HEK293T (cell line): ENCODE results near the gene ALG5.

Experiments
- CTCF ChIA-PET: fragments of 350-600 bp; formaldehyde crosslinking; extraction: SDS; loops from one replicate; lab custom pipeline; 2021; ENCODE audit warnings: antibody characterized with exemption, inconsistent platforms; lab: Yijun Ruan, JAX
- POLR2A ChIA-PET: fragments of 350-600 bp; formaldehyde crosslinking; extraction: SDS; loops from one replicate; lab custom pipeline; 2020; ENCODE audit warnings: antibody characterized with exemption, inconsistent platforms; lab: Yijun Ruan, JAX
- DNase-seq: peaks from one replicate; pipeline ENCODE4 v3.0.0; 2012; ENCODE audit warnings: mixed read lengths; ENCODE audit errors: extremely low spot score
- ARNT ChIP-seq: fragments of 450-650 bp; IDR thresholded peaks from 2 replicates; pipeline ENCODE4 v1.6.1; 2017; ENCODE audit warnings: mild to moderate bottlenecking
- BHLHE40 ChIP-seq: fragments of 450-650 bp; IDR thresholded peaks from 2 replicates; pipeline ENCODE4 v1.6.1; 2016; ENCODE audit warnings: mild to moderate bottlenecking, moderate library complexity, borderline replicate concordance
- CTBP1 ChIP-seq: fragments of 450-650 bp; IDR thresholded peaks from 2 replicates; pipeline ENCODE4 v1.6.1; 2016; ENCODE audit warnings: borderline replicate concordance
- ELF4 ChIP-seq: fragments of 450-650 bp; IDR thresholded peaks from 2 replicates; pipeline ENCODE4 v1.6.1; 2017; ENCODE audit warnings: antibody characterized with exemption
- FOXA1 ChIP-seq: fragments of 450-650 bp; IDR thresholded peaks from 2 replicates; pipeline ENCODE4 v1.6.1; 2016; ENCODE audit warnings: mild to moderate bottlenecking
- FOXK2 ChIP-seq: fragments of 450-650 bp; IDR thresholded peaks from 2 replicates; pipeline ENCODE4 v1.6.1; 2016; ENCODE audit warnings: mild to moderate bottlenecking
- FOXM1 ChIP-seq: fragments of 450-650 bp; IDR thresholded peaks from 2 replicates; pipeline ENCODE4 v1.6.1; 2017; ENCODE audit warnings: mild to moderate bottlenecking, borderline replicate concordance
- HDGF ChIP-seq: fragments of 450-650 bp; IDR thresholded peaks from 2 replicates; pipeline ENCODE4 v1.6.1; 2017; ENCODE audit warnings: antibody characterized with exemption, borderline replicate concordance
- L3MBTL2 ChIP-seq: fragments of 450-650 bp; conservative IDR thresholded peaks from 2 replicates; pipeline ENCODE4 v1.6.1; 2016; ENCODE audit warnings: mild to moderate bottlenecking
- LEF1 ChIP-seq: fragments of 450-650 bp; IDR thresholded peaks from 2 replicates; pipeline ENCODE4 v1.6.1; 2017; ENCODE audit warnings: mild to moderate bottlenecking, borderline replicate concordance
- NFRKB ChIP-seq: fragments of 450-650 bp; IDR thresholded peaks from 2 replicates; pipeline ENCODE4 v1.6.1; 2016; ENCODE audit warnings: mild to moderate bottlenecking, moderate library complexity
- SP1 ChIP-seq: fragments of 450-650 bp; IDR thresholded peaks from 2 replicates; pipeline ENCODE4 v1.6.1; 2017
- SUZ12 ChIP-seq: fragments of 450-650 bp; IDR thresholded peaks from 2 replicates; pipeline ENCODE4 v1.6.1; 2016; ENCODE audit warnings: mild to moderate bottlenecking
- TARDBP ChIP-seq: fragments of 450-650 bp; IDR thresholded peaks from 2 replicates; pipeline ENCODE4 v1.6.1; 2016
- ZNF384 ChIP-seq: fragments of 450-650 bp; IDR thresholded peaks from 2 replicates; pipeline ENCODE4 v1.6.1; 2016
- TF ChIP-seq, protein P1 (sequence below): fragments of 450-650 bp; IDR thresholded peaks from 2 replicates; pipeline ENCODE4 v1.6.1; 2016

Gene ALG5

DNA sequence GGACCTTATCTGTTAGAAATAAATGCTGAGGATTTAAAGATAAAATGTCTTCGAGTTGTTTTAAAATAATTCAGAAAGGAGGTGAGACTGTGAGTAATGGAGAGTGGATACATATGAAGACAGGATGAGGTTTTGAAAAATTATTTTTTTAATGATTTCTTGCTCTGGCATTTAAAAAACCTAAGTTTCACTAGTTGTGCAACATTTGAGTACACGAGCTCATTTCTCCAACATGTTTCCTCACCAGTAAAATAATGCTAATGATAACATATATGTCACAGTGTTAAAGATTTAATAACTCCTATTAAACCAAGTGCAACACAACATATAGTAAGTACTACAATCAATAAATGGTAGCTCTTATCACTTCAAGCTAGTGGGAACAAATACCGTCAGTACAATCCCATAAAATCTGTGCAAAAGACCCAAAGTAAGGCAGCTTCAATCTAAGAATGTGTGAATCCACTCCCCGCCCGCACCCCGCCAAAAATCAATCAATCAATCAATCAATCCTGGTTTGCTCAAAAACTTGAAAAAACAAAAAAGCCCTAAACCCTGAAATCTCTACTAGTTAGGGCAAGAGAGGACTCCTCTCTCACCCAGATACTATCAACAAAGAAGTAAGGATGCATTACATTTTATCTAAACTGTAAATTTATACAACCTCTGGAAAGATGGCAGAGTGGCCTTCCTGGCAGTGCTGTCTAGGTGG, 1.3 kb downstream of the ALG5 start:
- POLR2A ChIA-PET = no interaction called here
- no peak for TF ChIP-seq ARNT
- TF ChIP-seq BHLHE40 = no peak
- TF ChIP-seq ZNF384 = no peak
- TF ChIP-seq, protein P1, sequence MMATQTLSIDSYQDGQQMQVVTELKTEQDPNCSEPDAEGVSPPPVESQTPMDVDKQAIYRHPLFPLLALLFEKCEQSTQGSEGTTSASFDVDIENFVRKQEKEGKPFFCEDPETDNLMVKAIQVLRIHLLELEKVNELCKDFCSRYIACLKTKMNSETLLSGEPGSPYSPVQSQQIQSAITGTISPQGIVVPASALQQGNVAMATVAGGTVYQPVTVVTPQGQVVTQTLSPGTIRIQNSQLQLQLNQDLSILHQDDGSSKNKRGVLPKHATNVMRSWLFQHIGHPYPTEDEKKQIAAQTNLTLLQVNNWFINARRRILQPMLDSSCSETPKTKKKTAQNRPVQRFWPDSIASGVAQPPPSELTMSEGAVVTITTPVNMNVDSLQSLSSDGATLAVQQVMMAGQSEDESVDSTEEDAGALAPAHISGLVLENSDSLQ = peak; percentile 77
- no peak for TF ChIP-seq CTBP1
- no peak for TF ChIP-seq LEF1
- TF ChIP-seq HDGF = no peak
- TF ChIP-seq FOXM1 = no peak
- CTCF ChIA-PET = no interaction called here
- DNase-seq = no peak

- CTCF ChIA-PET = no interaction called here
- POLR2A ChIA-PET = no interaction called here
- DNase-seq = no peak
- TF ChIP-seq NFRKB = no peak
- no peak for TF ChIP-seq FOXA1
- no peak for TF ChIP-seq L3MBTL2
- TF ChIP-seq TARDBP = no peak
- TF ChIP-seq HDGF = no peak
- TF ChIP-seq, protein P1 = no peak
- no peak for TF ChIP-seq ELF4
- TF ChIP-seq FOXM1 = no peak
- no peak for TF ChIP-seq LEF1
- TF ChIP-seq CTBP1 = no peak
- no peak for TF ChIP-seq SUZ12
These were observed 6.8 kb downstream of the ALG5 start for GRCh38 chr13:36992362-36992761.

- ChIA-PET POLR2A (interaction anchor here (1.4 kb wide), 1 partner anchor 13 kb away, joined by 4 read pairs; no protein-coding TSS in a partner anchor), CTCF (no interaction called here)
- TF ChIP-seq SP1 = no peak
- TF ChIP-seq, protein P1 = no peak
- TF ChIP-seq TARDBP = no peak
- TF ChIP-seq CTBP1 = no peak
- no peak for TF ChIP-seq SUZ12
- no peak for TF ChIP-seq NFRKB
- TF ChIP-seq BHLHE40 = no peak
- no peak for TF ChIP-seq ELF4
- TF ChIP-seq HDGF = no peak
- no peak for TF ChIP-seq FOXM1
- no peak for TF ChIP-seq FOXA1
- TF ChIP-seq ARNT = no peak
- TF ChIP-seq FOXK2 = no peak
- TF ChIP-seq LEF1 = no peak
- TF ChIP-seq L3MBTL2 = no peak
- TF ChIP-seq ZNF384 = no peak
- DNase-seq = no peak
These were observed 12.5 kb downstream of the ALG5 start for GRCh38 chr13:36986462-36987240.

DNA sequence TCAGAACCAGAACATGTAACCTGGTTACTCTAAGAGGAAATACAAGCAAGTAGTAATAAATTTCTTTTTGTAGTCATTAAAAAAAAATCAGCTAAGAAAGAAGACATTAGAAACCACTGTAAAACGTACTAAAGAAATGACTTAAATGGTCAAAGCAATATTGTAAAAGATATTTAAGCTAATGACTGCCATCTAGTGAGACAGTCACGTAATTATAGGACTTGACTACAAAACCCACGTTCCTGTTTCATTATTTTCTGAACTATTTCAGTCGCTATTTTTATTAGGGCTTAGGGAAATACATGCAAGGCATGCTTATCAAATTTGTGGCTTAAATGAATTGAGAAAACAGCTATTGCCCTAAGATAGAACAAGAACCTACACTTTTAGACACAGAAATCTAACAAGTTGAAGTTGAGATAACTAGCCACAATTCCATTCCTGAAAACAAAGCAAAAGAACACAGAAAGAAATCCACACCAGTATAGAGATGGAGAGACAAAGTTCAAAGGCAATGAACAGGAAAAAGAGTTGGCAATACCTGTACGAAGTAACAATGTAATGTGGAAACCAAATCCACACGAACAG, 17.9 kb downstream of the ALG5 start:
- ChIA-PET POLR2A (no interaction called here), CTCF (interaction anchor here (0.6 to 2.8 kb wide), 6 partner anchors 8 to 132 kb away, joined by 3 to 15 read pairs (median 8); no protein-coding TSS in a partner anchor)
- DNase-seq = peak; percentile 36
- TF ChIP-seq CTBP1 = no peak
- TF ChIP-seq, protein P1 = no peak
- no peak for TF ChIP-seq SUZ12
- no peak for TF ChIP-seq ARNT
- TF ChIP-seq L3MBTL2 = no peak
- TF ChIP-seq FOXM1 = no peak
- TF ChIP-seq ZNF384 = no peak
- TF ChIP-seq SP1 = no peak
- no peak for TF ChIP-seq FOXA1
- TF ChIP-seq LEF1 = no peak
- TF ChIP-seq ELF4 = no peak
- TF ChIP-seq BHLHE40 = no peak
- no peak for TF ChIP-seq HDGF
- no peak for TF ChIP-seq TARDBP
- TF ChIP-seq NFRKB = no peak
- TF ChIP-seq FOXK2 = no peak

DNA sequence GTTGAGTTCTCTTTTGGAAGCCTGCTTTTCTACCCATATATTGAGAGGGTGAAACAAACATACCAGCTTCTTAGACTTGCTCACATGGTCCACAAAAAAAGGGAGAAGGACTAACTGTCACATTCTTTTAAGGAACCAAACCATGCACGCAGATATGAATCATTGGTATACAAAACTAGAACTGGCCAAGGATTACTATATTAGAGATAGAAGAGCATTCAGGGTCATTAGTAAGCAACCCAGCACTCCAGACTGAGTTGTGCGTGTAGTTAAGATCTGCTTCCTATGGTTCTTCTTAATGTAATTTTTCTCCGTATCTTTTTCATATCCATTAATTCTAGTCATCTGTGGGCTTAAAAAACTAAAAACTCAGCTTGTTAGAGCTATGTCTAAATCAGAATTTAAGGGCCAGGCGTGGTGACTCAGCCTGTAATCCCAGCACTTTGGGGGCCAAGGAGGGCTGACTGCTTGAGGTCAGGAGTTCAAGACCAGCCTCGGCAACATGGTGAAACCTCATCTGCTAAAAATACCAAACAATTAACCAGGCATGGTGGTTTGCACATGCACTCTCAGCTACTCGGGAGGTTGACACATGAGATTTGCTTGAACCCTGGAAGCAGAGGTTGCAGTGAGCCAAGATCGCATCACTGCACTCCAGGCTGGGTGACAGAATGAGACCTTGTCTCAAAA, 19.6 kb downstream of the ALG5 start:
- POLR2A ChIA-PET = interaction anchor here (1.1 kb wide), 1 partner anchor 59 kb away, joined by 3 read pairs; the partner anchor contains the start of gene SMAD9

More for the DNA sequence above, 19.6 kb downstream of the ALG5 start:
- no peak for DNase-seq
- no peak for TF ChIP-seq CTBP1
- no peak for TF ChIP-seq FOXA1
- TF ChIP-seq SP1 = no peak
- no peak for TF ChIP-seq L3MBTL2
- no peak for TF ChIP-seq NFRKB
- TF ChIP-seq FOXM1 = no peak
- TF ChIP-seq ZNF384 = no peak
- no peak for TF ChIP-seq FOXK2
- no peak for TF ChIP-seq ELF4
- no peak for TF ChIP-seq ARNT
- TF ChIP-seq, protein P1 = no peak
- TF ChIP-seq LEF1 = no peak
- TF ChIP-seq BHLHE40 = no peak
- TF ChIP-seq TARDBP = no peak
- no peak for TF ChIP-seq SUZ12
- no peak for TF ChIP-seq HDGF
- CTCF ChIA-PET = interaction anchor here (2.8 kb wide), 1 partner anchor 121 kb away, joined by 15 read pairs; no protein-coding TSS in a partner anchor
